Measurements from ENCODE around the gene HNRNPM.

GRCh38 chr19:8485561-8486371, 41.0 kb downstream of the HNRNPM start:
- TF ChIP-seq, protein P1, sequence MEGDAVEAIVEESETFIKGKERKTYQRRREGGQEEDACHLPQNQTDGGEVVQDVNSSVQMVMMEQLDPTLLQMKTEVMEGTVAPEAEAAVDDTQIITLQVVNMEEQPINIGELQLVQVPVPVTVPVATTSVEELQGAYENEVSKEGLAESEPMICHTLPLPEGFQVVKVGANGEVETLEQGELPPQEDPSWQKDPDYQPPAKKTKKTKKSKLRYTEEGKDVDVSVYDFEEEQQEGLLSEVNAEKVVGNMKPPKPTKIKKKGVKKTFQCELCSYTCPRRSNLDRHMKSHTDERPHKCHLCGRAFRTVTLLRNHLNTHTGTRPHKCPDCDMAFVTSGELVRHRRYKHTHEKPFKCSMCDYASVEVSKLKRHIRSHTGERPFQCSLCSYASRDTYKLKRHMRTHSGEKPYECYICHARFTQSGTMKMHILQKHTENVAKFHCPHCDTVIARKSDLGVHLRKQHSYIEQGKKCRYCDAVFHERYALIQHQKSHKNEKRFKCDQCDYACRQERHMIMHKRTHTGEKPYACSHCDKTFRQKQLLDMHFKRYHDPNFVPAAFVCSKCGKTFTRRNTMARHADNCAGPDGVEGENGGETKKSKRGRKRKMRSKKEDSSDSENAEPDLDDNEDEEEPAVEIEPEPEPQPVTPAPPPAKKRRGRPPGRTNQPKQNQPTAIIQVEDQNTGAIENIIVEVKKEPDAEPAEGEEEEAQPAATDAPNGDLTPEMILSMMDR (IDR thresholded peaks at IDR 0.05), result no peak
- no peak for TF ChIP-seq ZFX (IDR thresholded peaks at IDR 0.05; ENCODE audit: borderline replicate concordance)
